Tibial nerve (tissue), 4 donors: Measurements from ENCODE around the gene FABP2.

ENCODE experiments used
- EP300 ChIP-seq, 2 donors: sonication (generic); formaldehyde crosslinking; IDR thresholded peaks; one replicate each; pipeline ENCODE4 v1.6.1; 2017; ENCODE audit warnings: antibody characterized with exemption in 2 of 2, mild to moderate bottlenecking in 1 of 2
- POLR2A ChIP-seq, 2 donors: fragments of 450-650 bp; IDR thresholded peaks; one replicate each; pipeline ENCODE4 v1.6.1; 2017; ENCODE audit warnings: antibody characterized with exemption in 2 of 2, mild to moderate bottlenecking in 2 of 2, moderate library complexity in 2 of 2
- TF ChIP-seq, protein P1 (sequence below), 5 experiments: fragments of 200-600 bp in 3 of 5; fragments of 450-650 bp in 2 of 5; sonication (generic) in 3 of 5; IDR thresholded peaks; one replicate each; pipeline ENCODE4 v1.5.1; 2016 to 2019; ENCODE audit warnings: antibody characterized with exemption in 5 of 5, mild to moderate bottlenecking in 3 of 5, moderate library complexity in 2 of 5

DNA sequence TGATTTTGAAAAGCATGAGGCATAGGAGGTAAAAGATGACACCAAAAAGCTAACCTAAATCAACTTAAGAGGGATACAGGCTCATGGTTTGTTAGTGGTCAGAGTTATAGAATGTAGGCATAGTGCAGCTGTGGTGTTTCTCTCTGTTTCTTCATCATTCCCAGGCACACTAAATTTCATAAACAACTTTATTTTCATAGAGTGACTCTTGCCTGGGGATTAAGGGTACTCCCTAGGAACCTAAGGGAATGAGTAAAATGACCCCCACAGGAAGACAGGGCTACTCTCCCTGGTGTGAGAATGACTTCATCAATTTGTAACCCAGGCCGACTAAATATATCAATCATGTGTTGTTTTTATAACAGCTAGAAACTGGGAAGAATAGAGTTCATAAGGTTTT lies 11.1 kb downstream of the FABP2 start:
- TF ChIP-seq, protein P1, sequence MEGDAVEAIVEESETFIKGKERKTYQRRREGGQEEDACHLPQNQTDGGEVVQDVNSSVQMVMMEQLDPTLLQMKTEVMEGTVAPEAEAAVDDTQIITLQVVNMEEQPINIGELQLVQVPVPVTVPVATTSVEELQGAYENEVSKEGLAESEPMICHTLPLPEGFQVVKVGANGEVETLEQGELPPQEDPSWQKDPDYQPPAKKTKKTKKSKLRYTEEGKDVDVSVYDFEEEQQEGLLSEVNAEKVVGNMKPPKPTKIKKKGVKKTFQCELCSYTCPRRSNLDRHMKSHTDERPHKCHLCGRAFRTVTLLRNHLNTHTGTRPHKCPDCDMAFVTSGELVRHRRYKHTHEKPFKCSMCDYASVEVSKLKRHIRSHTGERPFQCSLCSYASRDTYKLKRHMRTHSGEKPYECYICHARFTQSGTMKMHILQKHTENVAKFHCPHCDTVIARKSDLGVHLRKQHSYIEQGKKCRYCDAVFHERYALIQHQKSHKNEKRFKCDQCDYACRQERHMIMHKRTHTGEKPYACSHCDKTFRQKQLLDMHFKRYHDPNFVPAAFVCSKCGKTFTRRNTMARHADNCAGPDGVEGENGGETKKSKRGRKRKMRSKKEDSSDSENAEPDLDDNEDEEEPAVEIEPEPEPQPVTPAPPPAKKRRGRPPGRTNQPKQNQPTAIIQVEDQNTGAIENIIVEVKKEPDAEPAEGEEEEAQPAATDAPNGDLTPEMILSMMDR (IDR thresholded peaks at IDR 0.05), result no peak
- TF ChIP-seq EP300 (IDR thresholded peaks at IDR 0.05), result no peak
- TF ChIP-seq POLR2A (IDR thresholded peaks at IDR 0.05), result no peak
